HCT116 (cell line): ENCODE data around the gene IGFN1. TPM values are rescaled to one million over a fixed set of nuclear protein-coding genes. Genes with fewer than 3 reads are reported as not detected.

ENCODE experiments used
- ATAC-seq: fragments of 200-7000 bp; cut with Tn5 transposase; 2 replicates; pipeline ENCODE4 v1.9.1; 2020; ENCODE audit warnings: mild to moderate bottlenecking, moderate library complexity
- BruUV-seq: library from RNA; stranded (reverse); fragments of 400-500 nt; replicated peaks from 2 replicates; lab custom pipeline; 2021; lab: Mats Ljungman, UMichigan
- CTCF ChIA-PET: fragments of 300-600 bp; sonication (Branson Sonifier 250); formaldehyde crosslinking; loops from one replicate; lab custom pipeline; 2021; ENCODE audit warnings: antibody characterized with exemption; lab: Charles Lee
- POLR2A ChIA-PET: fragments of 300-600, 350-600 bp; sonication (Branson Sonifier 250); formaldehyde crosslinking; loops from one replicate; lab custom pipeline; 2021; ENCODE audit warnings: antibody characterized with exemption; lab: Charles Lee
- RAD21 ChIA-PET, 2 experiments: fragments of 300-600 bp; sonication (Branson Sonifier 250); formaldehyde crosslinking; loops; one replicate each; lab custom pipeline; 2023; ENCODE audit warnings: low total read pairs in 2 of 2; ENCODE audit not compliant: uncharacterized antibody in 2 of 2, unreplicated experiment in 2 of 2, low non-redundant PET in 1 of 2; lab: Charles Lee
- DNase-seq: peaks from one replicate; pipeline ENCODE4 v3.0.0-alpha.2; 2010; ENCODE audit warnings: low read depth, low spot score
- H2AFZ ChIP-seq: fragments of 200-600 bp; shearing (Covaris generic), sonication (generic); 2 replicates; pipeline ENCODE4 v1.6.1; 2017; ENCODE audit warnings: low read depth, mixed run types, mixed read lengths, antibody characterized with exemption, low read length; ENCODE audit not compliant: poor library complexity, severe bottlenecking
- H3K27ac ChIP-seq: 2 replicates; pipeline ENCODE4 v1.5.1; 2012; ENCODE audit warnings: low read depth, low read length
- H3K27me3 ChIP-seq: fragments of 200-600 bp; sonication (generic); 2 replicates; pipeline ENCODE4 v1.6.1; 2016; ENCODE audit warnings: mixed run types, low read length, mixed read lengths; ENCODE audit not compliant: insufficient read depth
- H3K36me3 ChIP-seq, 2 experiments: fragments of 200-500 bp in 1 of 2; fragments of 200-600 bp in 1 of 2; sonication (Bioruptor generic) in 1 of 2; sonication (generic) in 1 of 2; 2 replicates each; pipeline versions ENCODE4 v1.5.1 to v1.6.1; 2014 to 2016; ENCODE audit warnings: low read length in 2 of 2, inconsistent platforms in 1 of 2, mixed read lengths in 1 of 2, mixed run types in 1 of 2; ENCODE audit not compliant: insufficient read depth in 2 of 2, control insufficient read depth in 1 of 2
- H3K4me1 ChIP-seq, 2 experiments: fragments of 200-600 bp in 1 of 2; sonication (generic) in 1 of 2; 2 replicates each; pipeline versions ENCODE4 v1.5.1 to v1.6.1; 2012 to 2017; ENCODE audit warnings: low read length in 2 of 2, inconsistent platforms in 1 of 2, mild to moderate bottlenecking in 1 of 2, mixed read lengths in 1 of 2, mixed run types in 1 of 2, moderate library complexity in 1 of 2; ENCODE audit not compliant: insufficient read depth in 2 of 2, control insufficient read depth in 1 of 2
- H3K4me2 ChIP-seq: fragments of 200-600 bp; sonication (generic); 2 replicates; pipeline ENCODE4 v1.6.1; 2017; ENCODE audit warnings: mixed run types, low read length, mixed read lengths
- H3K4me3 ChIP-seq, 2 experiments: fragments of 200-600 bp in 1 of 2; sonication (generic) in 1 of 2; replicated peaks in 1 of 2; 2 replicates each; pipeline ENCODE4 v1.5.1; 2011 to 2016; ENCODE audit warnings: low read length in 2 of 2, control low read depth in 1 of 2, low read depth in 1 of 2, mild to moderate bottlenecking in 1 of 2, mixed read lengths in 1 of 2, mixed run types in 1 of 2
- H3K79me2 ChIP-seq: fragments of 200-600 bp; sonication (generic); 2 replicates; pipeline ENCODE4 v1.6.1; 2017; ENCODE audit warnings: mild to moderate bottlenecking, mixed run types, low read length, moderate library complexity, mixed read lengths; ENCODE audit not compliant: insufficient read depth
- H3K9ac ChIP-seq: fragments of 200-600 bp; sonication (generic); 2 replicates; pipeline ENCODE4 v1.6.1; 2016; ENCODE audit warnings: low read length, mixed read lengths
- H3K9me2 ChIP-seq: fragments of 200-600 bp; sonication (generic), shearing (Covaris generic); 2 replicates; pipeline ENCODE4 v1.6.1; 2017; ENCODE audit warnings: mixed run types, mild to moderate bottlenecking, moderate library complexity; ENCODE audit not compliant: insufficient read depth
- H3K9me3 ChIP-seq, 2 experiments: fragments of 200-500 bp in 1 of 2; fragments of 200-600 bp in 1 of 2; sonication (Bioruptor generic) in 1 of 2; sonication (generic) in 1 of 2; 2 replicates each; pipeline ENCODE4 v1.6.1; 2014 to 2017; ENCODE audit warnings: low read length in 2 of 2, mixed read lengths in 2 of 2, inconsistent platforms in 1 of 2, low read depth in 1 of 2, mild to moderate bottlenecking in 1 of 2, mixed run types in 1 of 2, moderate library complexity in 1 of 2; ENCODE audit not compliant: control insufficient read depth in 1 of 2, insufficient read depth in 1 of 2
- H4K20me1 ChIP-seq: fragments of 200-600 bp; sonication (generic), shearing (Covaris generic); 2 replicates; pipeline ENCODE4 v1.6.1; 2017; ENCODE audit warnings: mixed run types, mild to moderate bottlenecking, moderate library complexity; ENCODE audit not compliant: insufficient read depth
- ATF3 ChIP-seq: IDR thresholded peaks from 2 replicates; pipeline ENCODE4 v1.6.1; 2012
- EGR1 ChIP-seq: IDR thresholded peaks from 2 replicates; pipeline ENCODE4 v1.6.1; 2012; ENCODE audit warnings: low read depth
- ELF1 ChIP-seq: IDR thresholded peaks from 2 replicates; pipeline ENCODE4 v1.6.1; 2012; ENCODE audit warnings: low read depth, borderline replicate concordance
- EZH2 ChIP-seq: fragments of 200-600 bp; sonication (generic); IDR thresholded peaks from 2 replicates; pipeline ENCODE4 v1.6.1; 2017; ENCODE audit warnings: antibody characterized with exemption, mixed run types
- FOSL1 ChIP-seq: IDR thresholded peaks from 2 replicates; pipeline ENCODE4 v1.6.1; 2012; ENCODE audit warnings: low read depth
- POLR2A ChIP-seq: IDR thresholded peaks from 2 replicates; pipeline ENCODE4 v1.7.0; 2011; ENCODE audit warnings: borderline replicate concordance; ENCODE audit not compliant: insufficient read depth, insufficient read length; ENCODE audit errors: extremely low read depth
- SIN3A ChIP-seq: IDR thresholded peaks from 2 replicates; pipeline ENCODE4 v1.6.1; 2012; ENCODE audit warnings: low read depth
- SRF ChIP-seq: IDR thresholded peaks from 2 replicates; pipeline ENCODE4 v1.6.1; 2012; ENCODE audit warnings: low read depth
- TCF7L2 ChIP-seq: IDR thresholded peaks from 2 replicates; pipeline ENCODE4 v1.7.0; 2011; ENCODE audit warnings: borderline replicate concordance, inconsistent platforms; ENCODE audit not compliant: insufficient read depth, insufficient read length; ENCODE audit errors: extremely low read depth
- ZBTB33 ChIP-seq: IDR thresholded peaks from 2 replicates; pipeline ENCODE4 v1.6.1; 2011; ENCODE audit warnings: mild to moderate bottlenecking, low read length, moderate library complexity; ENCODE audit not compliant: insufficient replicate concordance; ENCODE audit errors: extremely low read depth
- ZNF274 ChIP-seq: fragments of 200-500 bp; sonication (Bioruptor generic); IDR thresholded peaks from 2 replicates; pipeline ENCODE4 v1.6.1; 2014; ENCODE audit warnings: mild to moderate bottlenecking, low read depth, low read length, inconsistent platforms
- intact Hi-C: fragments of 100-400 bp; cut with micrococcal nuclease; formaldehyde crosslinking; loops from 2 replicates; pipeline ENCODE4 v1.10.0; 2022
- total RNA-seq: library from RNA; stranded (reverse); gene quantifications from one replicate; pipeline ENCODE4 v1.2.1, GENCODE V29; 2021; ENCODE audit not compliant: unreplicated experiment
- TF ChIP-seq, protein P1 (sequence below): IDR thresholded peaks from 2 replicates; pipeline ENCODE4 v1.6.1; 2012; ENCODE audit warnings: low read depth
- TF ChIP-seq, protein P2 (sequence below), 3 experiments: fragments of 200-600 bp in 1 of 3; sonication (generic) in 1 of 3; IDR thresholded peaks in 2 of 3; conservative IDR thresholded peaks in 1 of 3; 2 replicates each; pipeline ENCODE4 v1.5.1; 2012 to 2017; ENCODE audit warnings: low read depth in 2 of 3, low read length in 2 of 3, antibody characterized with exemption in 1 of 3, borderline replicate concordance in 1 of 3, control low read depth in 1 of 3, mild to moderate bottlenecking in 1 of 3, mixed read lengths in 1 of 3, mixed run types in 1 of 3, moderate library complexity in 1 of 3; ENCODE audit not compliant: insufficient read depth in 1 of 3

The IGFN1 gene
- total RNA-seq, 1 experiment from 2014 or later, result not detected

- H3K27me3 ChIP-seq, result peaks cover 6% of the 10 kb centered on the region; the same call in 1 of the 2 replicates
- H3K79me2 ChIP-seq, result no peaks in the 10 kb centered on the region
- ChIA-PET RAD21 (no interaction called here), POLR2A (interaction anchor here (0.6 kb wide), 1 partner anchor 36 kb away, joined by 3 read pairs; the partner anchor contains the start of gene TMEM9), CTCF (no interaction called here)
- ATAC-seq, result no peak
- no peaks in the 10 kb centered on the region for H3K9me3 ChIP-seq
- intact Hi-C loops, result no loop called here
- DNase-seq, result no peak
- TF ChIP-seq ATF3, result no peak
- TF ChIP-seq ZNF274, result no peak
- TF ChIP-seq EZH2, result no peak
- TF ChIP-seq SIN3A, result no peak
- TF ChIP-seq, protein P1, sequence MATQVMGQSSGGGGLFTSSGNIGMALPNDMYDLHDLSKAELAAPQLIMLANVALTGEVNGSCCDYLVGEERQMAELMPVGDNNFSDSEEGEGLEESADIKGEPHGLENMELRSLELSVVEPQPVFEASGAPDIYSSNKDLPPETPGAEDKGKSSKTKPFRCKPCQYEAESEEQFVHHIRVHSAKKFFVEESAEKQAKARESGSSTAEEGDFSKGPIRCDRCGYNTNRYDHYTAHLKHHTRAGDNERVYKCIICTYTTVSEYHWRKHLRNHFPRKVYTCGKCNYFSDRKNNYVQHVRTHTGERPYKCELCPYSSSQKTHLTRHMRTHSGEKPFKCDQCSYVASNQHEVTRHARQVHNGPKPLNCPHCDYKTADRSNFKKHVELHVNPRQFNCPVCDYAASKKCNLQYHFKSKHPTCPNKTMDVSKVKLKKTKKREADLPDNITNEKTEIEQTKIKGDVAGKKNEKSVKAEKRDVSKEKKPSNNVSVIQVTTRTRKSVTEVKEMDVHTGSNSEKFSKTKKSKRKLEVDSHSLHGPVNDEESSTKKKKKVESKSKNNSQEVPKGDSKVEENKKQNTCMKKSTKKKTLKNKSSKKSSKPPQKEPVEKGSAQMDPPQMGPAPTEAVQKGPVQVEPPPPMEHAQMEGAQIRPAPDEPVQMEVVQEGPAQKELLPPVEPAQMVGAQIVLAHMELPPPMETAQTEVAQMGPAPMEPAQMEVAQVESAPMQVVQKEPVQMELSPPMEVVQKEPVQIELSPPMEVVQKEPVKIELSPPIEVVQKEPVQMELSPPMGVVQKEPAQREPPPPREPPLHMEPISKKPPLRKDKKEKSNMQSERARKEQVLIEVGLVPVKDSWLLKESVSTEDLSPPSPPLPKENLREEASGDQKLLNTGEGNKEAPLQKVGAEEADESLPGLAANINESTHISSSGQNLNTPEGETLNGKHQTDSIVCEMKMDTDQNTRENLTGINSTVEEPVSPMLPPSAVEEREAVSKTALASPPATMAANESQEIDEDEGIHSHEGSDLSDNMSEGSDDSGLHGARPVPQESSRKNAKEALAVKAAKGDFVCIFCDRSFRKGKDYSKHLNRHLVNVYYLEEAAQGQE, result no peak
- no peak for TF ChIP-seq POLR2A
- TF ChIP-seq FOSL1, result no peak
- TF ChIP-seq ELF1, result no peak
- TF ChIP-seq ZBTB33, result no peak
- TF ChIP-seq, protein P2, sequence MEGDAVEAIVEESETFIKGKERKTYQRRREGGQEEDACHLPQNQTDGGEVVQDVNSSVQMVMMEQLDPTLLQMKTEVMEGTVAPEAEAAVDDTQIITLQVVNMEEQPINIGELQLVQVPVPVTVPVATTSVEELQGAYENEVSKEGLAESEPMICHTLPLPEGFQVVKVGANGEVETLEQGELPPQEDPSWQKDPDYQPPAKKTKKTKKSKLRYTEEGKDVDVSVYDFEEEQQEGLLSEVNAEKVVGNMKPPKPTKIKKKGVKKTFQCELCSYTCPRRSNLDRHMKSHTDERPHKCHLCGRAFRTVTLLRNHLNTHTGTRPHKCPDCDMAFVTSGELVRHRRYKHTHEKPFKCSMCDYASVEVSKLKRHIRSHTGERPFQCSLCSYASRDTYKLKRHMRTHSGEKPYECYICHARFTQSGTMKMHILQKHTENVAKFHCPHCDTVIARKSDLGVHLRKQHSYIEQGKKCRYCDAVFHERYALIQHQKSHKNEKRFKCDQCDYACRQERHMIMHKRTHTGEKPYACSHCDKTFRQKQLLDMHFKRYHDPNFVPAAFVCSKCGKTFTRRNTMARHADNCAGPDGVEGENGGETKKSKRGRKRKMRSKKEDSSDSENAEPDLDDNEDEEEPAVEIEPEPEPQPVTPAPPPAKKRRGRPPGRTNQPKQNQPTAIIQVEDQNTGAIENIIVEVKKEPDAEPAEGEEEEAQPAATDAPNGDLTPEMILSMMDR (IDR thresholded peaks at IDR 0.05 in 2 of 3, conservative IDR thresholded peaks at IDR 0.05 in 1 of 3; ENCODE audit: borderline replicate concordance in 1 of 3, insufficient read depth in 1 of 3, low read depth in 2 of 3, low read length in 2 of 3), result no peak
- TF ChIP-seq SRF, result no peak
- no peak for TF ChIP-seq EGR1
- TF ChIP-seq TCF7L2, result no peak
- H3K9me2 ChIP-seq, result no peaks in the 10 kb centered on the region
- no peaks in the 10 kb centered on the region for H3K36me3 ChIP-seq
- no peak overlapping the region for H2AFZ ChIP-seq
- no peak overlapping the region for H3K4me2 ChIP-seq
- H3K4me3 ChIP-seq, result no peak overlapping the region
- no peak overlapping the region for H3K9ac ChIP-seq
- peaks cover 0 to 19% of the 10 kb centered on the region in 2 experiments; a peak in 2 of 4 replicates for H3K4me1 ChIP-seq
- H4K20me1 ChIP-seq, result no peaks in the 10 kb centered on the region
- no peak overlapping the region for H3K27ac ChIP-seq
- BruUV-seq, result no TSS peak
Measured at GRCh38 chr1:201190005-201190404, 619 bp upstream of the IGFN1 start.
